T-helper 22 cell (primary cell): ENCODE results near the gene WFS1.

Source experiments
- DNase-seq: peaks from one replicate; pipeline ENCODE4 v3.0.0-alpha.2; 2020; ENCODE audit warnings: low read depth

The WFS1 gene, protein sequence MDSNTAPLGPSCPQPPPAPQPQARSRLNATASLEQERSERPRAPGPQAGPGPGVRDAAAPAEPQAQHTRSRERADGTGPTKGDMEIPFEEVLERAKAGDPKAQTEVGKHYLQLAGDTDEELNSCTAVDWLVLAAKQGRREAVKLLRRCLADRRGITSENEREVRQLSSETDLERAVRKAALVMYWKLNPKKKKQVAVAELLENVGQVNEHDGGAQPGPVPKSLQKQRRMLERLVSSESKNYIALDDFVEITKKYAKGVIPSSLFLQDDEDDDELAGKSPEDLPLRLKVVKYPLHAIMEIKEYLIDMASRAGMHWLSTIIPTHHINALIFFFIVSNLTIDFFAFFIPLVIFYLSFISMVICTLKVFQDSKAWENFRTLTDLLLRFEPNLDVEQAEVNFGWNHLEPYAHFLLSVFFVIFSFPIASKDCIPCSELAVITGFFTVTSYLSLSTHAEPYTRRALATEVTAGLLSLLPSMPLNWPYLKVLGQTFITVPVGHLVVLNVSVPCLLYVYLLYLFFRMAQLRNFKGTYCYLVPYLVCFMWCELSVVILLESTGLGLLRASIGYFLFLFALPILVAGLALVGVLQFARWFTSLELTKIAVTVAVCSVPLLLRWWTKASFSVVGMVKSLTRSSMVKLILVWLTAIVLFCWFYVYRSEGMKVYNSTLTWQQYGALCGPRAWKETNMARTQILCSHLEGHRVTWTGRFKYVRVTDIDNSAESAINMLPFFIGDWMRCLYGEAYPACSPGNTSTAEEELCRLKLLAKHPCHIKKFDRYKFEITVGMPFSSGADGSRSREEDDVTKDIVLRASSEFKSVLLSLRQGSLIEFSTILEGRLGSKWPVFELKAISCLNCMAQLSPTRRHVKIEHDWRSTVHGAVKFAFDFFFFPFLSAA

DNA sequence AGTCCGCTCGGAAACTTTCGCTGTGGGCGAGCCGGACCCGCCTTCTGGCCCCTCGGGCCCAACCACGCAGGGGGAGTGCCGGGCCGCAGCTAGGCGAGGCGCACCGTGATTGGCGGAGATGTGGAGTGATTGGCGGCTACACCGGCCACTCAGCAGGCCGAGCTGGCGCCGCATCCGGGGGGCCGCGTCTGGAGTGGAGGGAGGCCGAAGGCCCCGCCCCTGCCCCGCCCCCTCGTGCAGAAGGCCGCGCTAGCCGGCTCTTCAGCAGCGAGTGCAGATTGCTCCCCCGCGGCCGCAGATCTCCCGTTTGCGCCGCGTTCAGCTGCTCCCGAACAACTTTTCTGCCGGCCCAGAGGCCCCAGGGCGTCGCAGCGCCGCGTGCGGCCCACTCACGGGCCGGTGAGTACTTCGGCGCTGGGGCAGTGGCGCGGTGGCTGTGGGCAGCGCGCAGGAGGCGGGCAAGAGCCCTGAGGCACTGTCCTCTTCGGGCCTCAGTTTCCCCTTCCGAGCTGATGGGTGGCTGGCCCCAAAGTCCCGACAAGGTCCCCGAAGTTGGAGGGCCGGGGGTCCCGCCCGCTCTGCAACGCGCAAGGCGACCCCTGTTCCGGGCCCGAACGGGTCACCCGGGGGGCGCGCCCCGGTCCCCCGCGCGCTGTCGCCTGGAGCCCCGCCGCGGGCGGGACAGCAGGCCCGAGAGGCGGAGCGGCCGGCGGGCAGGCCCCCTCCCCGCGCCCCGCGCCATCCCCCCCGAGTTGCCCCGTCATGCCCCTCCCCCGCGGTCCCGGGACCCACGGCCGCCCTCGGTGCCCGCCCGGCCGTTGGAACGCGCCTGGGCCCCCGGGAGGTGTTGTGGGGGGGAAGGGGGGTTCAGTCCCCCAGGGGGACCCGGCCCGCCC lies at the start of gene WFS1:
TSS of gene WFS1 (plus strand) at position 235 of the 896 bp plus-strand sequence. CDS start 7,606 bp downstream, outside the sequence.
- peak; percentile 91 for DNase-seq

DNA sequence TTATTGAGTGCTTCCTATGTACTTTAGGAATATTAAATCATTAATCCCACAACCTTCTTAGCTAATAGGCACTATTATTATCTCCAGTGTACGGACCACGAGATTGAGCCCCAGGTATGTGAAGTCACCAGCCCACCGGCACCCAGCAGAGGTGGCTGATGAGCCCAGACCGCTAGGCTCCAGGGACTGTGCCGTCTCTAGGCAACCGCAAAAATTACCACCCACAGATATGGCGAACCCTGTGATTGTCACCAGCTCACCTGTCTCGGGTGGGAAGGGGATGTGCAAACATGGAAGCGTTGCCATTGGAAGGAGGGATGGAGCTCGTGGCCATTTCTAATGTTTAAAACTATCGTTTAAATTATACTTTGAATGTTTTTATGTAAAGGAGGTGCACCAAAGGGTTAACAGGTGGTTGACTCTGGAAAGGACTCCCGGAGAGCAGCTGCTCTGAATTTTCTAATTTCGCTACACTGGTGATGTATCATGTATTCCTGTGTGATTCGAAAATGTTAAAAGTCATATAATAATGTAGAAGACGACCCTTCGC lies 48.3 kb upstream of the WFS1 start:
- DNase-seq = no peak

DNA sequence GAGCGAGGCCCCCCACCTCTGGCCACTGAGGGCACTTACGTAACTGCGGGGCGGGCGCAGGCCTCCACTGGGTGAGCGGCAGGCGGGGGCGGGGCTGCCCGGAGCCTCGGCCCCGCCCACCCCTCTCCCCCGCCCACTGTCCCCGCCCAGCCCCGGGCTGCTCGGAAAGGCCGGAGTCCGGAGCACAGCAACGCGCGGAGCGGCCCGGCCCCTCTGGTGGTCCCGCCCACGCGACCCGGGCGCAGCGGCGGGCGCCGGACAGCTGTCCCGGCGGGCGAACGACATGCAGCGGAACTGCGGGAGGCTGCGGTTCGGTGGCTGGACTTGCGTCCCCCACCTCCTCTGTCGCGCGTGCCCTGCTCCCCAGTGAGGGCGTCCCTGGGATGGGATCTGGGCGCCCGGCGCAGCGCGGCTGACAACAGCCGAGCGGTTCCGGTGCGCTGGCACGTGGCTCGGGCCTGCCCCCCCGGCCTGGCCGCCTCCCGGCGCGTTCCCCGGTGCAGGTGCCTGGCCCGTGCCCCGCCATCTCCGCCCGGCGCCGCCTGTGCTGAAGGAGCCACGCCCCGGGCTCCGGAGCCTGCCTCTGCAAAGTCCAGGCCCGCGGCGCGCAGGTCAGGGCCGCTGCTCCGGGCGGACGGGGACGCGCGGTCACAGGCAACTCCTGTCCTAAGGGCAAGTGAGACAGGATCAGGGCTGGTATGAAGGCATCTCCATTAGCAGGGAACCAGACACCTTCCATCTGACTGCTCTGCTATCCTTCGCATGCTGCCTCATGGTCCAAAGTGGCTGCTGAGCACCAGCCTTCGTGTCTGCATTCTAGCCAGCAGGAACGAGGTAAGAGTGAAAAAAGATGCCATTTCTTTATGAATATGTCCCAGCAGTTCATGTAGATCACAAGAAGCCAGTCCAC lies 47.5 kb upstream of the WFS1 start:
- no peak for DNase-seq

DNA sequence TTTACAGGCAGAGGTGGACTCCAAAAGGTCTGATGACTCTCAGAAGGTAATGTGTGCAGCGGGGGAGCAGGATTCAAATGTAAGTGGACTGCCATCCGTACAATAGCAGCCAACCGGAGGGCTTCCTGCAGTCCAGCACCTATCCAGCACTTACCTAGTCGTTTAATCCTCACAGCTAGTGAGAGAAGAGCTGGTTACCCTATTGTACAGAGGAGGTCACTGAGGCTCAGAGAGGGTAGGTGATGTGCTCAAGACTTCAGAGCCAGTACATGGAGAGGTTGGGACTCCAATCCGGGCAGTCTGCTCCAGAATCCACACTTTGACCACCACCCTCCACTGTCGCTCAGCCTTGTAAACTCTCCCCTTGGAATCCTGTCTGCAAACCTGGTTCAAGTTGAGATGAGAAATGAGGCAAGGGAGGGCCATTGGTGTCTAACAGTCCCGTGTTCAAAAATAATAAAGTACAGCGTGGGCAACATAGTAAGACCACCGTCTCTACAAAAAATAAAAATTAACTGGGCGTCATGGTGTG lies 46.8 kb upstream of the WFS1 start:
- DNase-seq = no peak

DNA sequence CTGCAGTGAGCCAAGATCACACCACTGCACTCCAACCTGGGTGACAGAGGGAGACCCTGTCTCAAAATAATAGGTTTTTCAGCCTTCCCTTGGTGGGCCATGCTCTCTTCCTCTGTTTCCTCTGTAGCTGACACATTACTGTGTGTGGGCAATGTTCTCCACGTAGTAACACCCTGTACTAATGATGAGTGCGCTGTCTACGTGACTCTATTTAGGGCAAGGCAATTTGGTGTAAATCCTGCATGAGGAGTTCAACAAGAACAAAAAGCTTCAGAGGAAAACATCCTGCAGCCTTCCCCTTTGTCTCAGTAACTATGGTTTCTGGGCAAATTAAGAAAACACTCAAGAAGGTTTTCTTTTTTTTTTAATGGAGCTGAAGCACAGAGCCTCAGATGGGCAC lies 44.9 kb upstream of the WFS1 start:
- DNase-seq = no peak

DNA sequence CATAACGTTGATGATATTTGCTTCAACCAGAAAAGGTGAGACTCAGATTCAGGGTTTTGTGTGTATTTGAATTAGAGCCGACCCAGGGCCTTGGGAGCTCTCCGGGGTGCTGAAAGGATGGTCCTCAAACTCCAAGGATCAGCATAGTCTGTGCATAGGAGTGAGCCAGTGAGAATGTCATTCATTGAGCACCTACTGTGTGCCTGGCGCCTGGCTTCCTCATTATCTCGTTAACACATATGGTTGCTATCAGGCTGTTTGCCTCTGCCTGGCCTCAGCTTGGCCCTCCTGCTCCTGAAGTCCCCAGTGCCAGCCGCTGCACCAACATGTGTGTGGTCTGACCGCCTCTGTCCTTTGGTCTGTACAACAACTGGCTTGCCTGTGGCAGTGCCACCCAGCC lies 44.2 kb upstream of the WFS1 start:
- no peak for DNase-seq

DNA sequence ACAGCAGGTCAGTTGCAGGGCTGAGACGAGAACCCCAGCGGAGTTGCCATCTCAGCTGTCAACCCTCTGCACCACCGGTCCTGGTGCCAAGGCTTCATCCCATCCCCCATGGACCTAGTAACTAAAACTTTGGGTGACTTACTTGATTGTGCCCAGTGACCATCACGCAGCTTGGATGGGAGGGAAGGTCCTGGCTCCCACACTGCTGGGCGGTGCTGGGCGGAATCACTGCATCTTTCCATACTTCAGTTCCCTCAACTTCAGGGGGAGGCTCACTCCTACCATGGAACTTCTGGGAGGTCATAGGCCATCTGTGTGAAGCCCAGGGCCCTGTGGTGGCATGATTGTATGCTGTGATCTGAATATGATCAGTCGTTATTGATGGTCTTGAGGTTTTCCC lies 43.1 kb upstream of the WFS1 start:
- DNase-seq = no peak

DNA sequence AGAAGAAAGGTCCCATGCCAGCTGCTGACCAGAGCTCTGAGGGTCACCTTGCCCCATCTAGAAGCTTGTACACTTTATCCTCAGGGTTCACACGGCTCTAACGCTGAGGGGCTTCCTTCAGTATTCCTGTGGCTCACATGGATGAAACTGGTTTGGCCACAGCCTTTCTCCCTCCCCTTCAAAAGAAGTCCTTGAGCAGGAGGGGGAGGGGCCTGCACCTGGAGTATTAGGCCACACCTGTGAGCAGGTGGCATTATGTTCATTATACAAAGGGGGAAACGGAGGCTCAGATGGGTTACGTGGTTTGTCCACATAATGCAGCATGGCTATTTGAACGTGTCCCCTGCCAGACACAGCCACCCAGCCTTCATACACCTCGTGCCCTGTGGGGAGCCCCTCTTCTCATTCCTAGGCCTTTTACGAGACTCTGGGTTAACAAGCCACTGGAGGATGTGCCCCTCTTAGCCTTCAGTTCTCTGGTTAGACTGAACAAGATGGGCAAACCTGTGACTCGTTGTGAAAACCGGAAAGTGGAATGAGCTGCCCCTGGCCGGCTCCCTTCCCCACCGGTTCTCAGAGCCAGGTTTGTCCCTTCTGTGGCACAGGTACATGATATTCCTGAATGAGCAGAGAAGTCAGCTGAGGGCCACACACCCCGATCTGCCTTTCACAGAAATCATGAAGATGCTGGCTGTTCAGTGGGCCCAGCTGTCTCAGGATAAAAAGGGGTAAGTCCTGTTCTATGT lies 42.1 kb upstream of the WFS1 start:
- DNase-seq = no peak

DNA sequence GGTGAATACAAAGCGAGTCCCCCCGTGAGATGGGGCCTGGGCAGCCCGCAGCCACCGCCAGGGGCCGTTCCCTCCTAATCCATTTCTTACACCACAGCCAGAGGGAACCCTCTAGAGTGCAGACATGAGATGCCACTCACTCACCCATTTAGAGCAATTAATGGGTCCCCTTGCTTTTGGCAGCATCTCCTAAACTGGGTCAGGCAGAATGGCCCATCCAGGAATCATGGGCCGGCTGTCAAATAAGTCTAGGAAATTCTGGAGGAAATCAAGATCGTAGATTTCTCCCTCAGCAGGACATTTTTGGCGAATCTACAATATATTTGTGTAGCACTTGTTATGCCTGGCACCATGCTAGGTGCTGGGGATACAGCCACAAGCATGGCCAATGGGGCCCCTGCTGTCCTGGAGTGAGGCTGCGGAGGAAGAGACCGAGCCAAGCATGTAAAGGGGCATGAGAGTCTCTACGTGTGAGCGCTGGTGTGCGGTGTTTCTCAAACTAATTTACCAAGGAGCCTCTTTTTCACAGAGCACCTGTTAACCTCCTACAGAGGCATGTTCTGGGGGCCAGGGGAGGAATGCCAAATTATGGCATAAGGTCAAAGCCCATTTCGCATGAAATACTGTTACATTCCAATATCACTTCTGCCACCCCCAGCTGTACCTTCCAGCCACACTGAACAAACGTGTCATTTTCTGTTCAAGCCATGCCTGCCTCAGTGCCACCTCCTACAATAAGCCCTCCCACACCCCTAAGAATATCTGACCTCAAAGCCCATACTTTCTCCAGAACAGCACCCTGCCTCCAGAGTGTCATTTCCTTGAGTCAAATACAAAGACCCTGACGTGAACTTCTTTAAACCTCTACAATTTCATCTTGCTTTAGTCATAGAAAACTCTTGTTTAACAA lies 41.2 kb upstream of the WFS1 start:
- DNase-seq = no peak

DNA sequence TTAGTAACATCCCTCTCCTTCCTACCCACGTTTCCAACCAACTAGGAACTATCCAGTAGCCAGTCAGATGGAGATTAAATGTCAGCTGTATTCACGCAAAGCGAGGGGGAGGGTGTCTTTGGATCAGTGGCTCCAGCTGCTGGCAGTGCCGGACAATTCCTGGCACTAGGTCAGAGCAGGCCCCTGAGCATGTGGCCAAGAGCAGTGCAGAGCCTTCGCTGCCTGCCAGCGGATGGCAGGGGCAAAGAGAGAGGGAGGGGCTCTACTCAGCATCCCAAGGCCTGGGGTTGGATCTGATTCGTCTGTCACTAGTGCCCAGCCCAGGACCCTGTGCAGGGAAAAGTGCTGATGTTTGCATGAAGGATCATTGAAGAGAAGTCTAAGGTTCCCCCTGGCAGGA lies 40.6 kb upstream of the WFS1 start:
- DNase-seq = no peak

DNA sequence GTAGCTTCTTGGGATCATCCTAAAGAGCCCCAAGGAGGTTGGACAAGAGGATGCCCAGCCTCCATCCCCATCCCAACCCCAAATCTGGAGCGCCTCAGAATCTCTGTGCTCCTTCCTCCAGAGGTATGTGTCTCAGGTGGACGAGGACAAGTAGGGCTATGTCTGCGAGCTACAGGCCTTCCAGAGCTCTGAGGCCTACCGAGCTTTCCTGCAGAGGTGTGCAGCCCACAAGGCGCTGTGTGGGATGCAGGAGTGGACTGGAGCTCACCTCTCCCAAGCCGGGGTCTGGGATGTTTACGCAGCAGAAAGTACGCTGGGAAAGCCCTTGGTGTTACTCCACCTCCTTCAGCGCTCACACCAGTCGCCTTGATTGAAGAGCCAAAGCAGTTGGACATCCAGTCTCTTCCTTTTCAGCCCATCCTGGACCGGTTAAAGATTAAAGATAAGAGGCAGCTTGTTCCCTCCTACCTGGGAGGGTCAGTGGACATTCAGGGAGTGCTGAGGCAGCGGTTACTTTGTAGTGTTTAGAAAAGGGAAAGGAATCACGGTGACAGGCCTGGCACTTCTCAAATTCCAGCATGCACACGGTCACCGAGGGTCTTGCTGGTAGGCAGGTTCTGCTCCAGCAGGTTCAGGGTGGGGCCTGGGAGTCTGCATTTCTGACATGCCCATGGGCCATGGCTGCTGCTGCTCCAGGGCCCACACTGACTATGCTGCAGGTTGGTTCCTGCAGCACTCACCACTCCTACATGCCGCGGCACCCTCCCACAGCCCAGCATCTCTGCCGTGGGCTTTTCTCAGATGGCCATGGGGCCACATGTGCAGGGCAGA lies 39.8 kb upstream of the WFS1 start:
- DNase-seq = no peak

DNA sequence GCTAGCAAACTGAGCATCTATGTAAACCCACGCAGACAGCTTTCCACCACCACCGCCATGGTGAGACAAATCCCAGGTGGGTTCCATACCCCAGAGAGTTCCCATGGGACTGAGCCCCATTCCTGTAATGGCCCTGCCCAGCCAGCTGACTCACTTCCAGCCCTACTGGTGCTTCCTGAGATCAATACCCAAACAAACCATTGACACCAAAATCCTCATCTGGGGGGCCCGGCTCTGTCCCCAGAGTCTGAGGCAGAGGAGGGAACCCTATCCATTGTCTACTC lies 39.2 kb upstream of the WFS1 start:
- no peak for DNase-seq

DNA sequence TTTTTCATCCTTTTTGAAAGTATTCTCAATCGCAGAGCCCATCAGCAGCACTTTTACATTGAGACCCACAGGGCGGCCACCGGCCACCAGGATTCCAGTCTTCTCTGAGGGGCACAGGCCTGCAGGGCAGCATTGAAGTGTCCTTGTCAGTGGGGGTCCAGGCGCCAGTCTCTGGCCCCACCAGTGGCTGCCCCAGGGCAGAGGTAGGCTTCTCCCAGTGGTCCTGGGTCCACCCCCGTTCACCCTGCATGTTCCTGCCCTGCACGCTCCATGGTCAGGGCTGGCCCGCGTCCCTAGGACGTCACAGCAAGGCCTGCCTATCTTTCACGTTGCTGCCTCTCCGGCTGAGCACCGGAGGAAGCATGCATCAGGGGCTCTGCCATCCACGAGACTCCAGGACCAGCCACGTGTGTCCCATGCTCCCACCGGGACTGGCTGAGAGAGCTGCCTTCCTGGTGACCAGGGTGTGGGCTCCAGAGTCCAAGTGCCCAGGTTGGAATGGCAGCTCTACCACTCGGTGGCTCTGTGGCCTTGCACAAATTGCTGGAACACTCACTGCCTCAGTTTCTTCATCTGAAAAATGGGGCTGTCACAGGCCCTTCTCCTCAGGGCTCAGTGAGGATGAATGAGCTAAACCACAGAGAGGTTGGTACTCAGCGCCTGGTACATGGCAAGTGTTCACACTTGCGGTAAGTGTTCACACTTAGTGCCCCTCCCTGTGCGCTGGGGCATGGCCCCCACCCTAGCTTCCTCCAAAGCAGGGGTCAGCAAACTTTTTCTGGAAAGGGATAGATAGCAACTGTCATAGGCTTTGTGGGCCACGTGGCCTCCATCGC lies 38.6 kb upstream of the WFS1 start:
- DNase-seq = no peak

DNA sequence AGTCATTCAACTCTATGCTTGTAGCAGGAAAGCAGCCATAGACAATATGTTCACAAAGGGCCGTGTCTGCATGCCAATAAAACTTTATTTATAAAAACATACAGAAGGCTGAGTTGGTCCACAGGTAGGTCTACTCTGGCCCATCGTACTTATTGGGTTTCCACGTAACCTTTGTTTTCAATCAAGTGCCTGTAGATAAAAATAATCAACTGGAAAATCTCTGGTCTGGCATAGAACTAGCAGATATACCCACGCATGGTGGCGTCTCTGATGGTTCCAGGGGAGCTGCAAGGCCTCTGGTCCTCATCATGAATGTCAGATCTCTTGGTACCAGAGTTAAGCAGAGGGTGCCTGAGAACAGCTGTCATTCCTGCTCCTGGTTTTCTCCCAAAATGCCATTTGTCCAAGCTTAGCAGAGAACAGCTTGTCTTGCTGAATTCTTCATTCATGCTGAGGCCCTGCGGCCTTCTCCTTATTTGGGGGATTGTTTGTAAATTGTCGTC lies 37.9 kb upstream of the WFS1 start:
- no peak for DNase-seq

DNA sequence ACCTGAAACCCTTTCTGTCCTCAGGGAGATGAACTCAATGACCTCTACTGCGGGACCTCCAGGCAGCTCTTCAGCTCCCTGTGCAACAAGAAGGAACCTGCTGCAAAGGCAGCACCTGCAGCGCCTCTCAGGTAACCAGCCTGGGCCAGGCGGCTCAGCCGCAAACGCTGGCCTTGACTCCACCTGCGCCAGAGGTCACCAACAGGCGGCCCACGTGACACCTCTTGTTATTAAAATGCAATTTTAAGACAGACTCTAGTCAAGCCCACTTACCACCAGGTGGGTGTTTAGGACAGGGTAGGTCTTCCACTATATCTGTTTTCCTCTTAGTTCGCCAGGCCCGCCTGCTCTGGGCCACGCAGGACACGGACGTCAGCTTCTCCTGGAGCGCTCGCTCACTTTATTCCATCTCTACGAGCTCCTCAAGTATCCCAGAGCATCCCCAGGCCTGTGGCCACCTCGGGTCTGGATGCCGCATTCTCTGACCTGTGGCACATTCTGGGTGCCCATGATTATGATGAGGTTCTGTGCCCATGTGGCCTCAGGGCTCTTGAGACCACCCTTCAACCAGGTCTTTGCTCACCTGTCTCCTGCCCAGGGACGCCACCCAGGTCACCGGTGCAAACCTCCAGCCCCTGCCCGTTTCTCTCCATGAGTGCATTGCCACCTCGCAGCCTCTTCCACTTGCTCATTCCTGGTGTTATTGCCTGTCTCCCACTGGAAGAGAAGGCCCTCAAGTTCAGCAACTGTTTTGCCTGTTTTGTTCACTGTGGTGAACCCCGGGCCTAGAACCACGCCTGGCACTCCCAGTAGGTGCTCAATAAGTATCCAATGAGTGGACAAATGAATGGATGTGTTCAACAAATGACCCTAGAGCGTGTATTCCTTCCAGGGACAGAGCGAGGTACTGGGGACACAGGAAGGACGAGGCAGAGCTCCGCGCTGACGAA lies 36.5 kb upstream of the WFS1 start:
- no peak for DNase-seq

DNA sequence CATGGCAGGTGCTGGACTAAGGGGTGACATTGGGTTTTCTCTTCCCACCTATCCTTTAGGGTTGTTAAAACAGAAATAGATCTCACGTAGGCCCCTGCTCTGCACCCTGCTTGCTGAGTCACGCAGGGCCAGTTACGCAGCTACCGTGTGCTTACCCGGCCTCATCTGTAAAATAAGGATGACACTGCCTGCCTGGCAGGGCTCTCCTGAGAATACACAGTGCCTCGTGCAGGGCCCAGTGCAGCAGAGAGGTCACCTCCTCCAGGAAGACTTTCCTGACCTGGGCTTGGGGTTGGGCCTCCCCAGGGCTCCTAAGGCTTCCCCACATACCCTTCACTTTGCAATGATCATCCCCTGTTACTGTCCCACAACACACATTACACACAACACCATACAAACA lies 35.7 kb upstream of the WFS1 start:
- DNase-seq = no peak
